AG04450 (cell line): ENCODE results near the gene ATP2B1. TPM values are rescaled to one million over a fixed set of nuclear protein-coding genes. Genes with fewer than 3 reads are reported as not detected.

ENCODE experiments used
- CTCF ChIA-PET: fragments of 300-600, 350-600 bp; formaldehyde crosslinking; extraction: SDS; loops from one replicate; lab custom pipeline; 2022; ENCODE audit warnings: antibody characterized with exemption, inconsistent platforms; lab: Charles Lee
- POLR2A ChIA-PET: fragments of 350-600 bp; formaldehyde crosslinking; extraction: SDS; loops from one replicate; lab custom pipeline; 2021; ENCODE audit warnings: antibody characterized with exemption, inconsistent platforms; lab: Yijun Ruan, JAX
- DNase-seq: peaks from one replicate; pipeline ENCODE4 v3.0.0-alpha.2; 2011; ENCODE audit warnings: low read depth, low spot score
- H3K27ac ChIP-seq: one replicate; pipeline ENCODE4 v1.5.1; 2012; ENCODE audit warnings: low read depth, low read length, control low read depth
- H3K27me3 ChIP-seq: one replicate; pipeline ENCODE4 v1.6.0; 2012; ENCODE audit warnings: low read length; ENCODE audit not compliant: control insufficient read depth, insufficient read depth
- H3K4me3 ChIP-seq: 2 replicates; pipeline ENCODE4 v1.5.1; 2011; ENCODE audit warnings: mild to moderate bottlenecking, low read depth, low read length, control low read depth
- H3K9me3 ChIP-seq: 2 replicates; pipeline ENCODE4 v1.5.1; 2012; ENCODE audit warnings: low read length; ENCODE audit not compliant: control insufficient read depth, insufficient read depth
- polyA plus RNA-seq: library from polyadenylated mRNA; depleted of rRNA; stranded (reverse); fragments of >200 nt; gene quantifications from 2 replicates; pipeline ENCODE4 v1.2.3, GENCODE V29; 2011
- TF ChIP-seq, protein P1 (sequence below): IDR thresholded peaks from 2 replicates; pipeline ENCODE4 v1.5.1; 2011; ENCODE audit warnings: low read depth, low read length, control low read depth, inconsistent platforms

Gene ATP2B1
- polyA plus RNA-seq, 1 experiment: 42.7 TPM

DNA sequence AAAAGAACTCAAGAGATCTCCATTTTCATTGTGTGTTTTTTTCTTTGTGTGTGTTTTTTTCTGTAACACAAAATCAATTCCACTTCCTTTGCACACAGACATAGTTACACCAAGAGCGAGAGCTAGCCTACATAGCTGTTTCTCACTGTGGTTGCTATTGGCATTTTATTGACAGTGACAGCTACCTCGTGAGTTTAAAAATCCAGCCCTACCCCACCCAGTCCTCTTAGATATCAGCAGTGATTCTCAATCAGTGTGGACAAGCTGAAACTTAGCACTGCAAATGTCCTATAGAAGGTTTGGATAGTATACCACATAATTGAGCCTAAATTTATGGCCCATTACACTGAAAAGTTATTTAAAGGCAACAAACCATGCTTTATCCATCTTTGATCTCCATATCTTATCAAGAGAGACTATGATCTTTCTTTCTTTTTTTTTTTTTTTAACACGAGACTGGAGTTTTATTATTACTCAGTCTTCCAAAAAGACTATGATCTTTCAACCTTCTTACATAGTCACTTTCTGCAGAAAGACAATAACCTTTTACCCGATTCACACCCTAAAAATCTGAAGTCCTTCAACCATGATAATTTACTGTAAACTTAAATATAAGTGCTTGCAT lies 46.8 kb downstream of the ATP2B1 start:
- CTCF ChIA-PET: no interaction called here
- H3K4me3 ChIP-seq: no peak overlapping the region
- DNase-seq: no peak
- H3K27ac ChIP-seq: no peak overlapping the region
- H3K27me3 ChIP-seq: no peaks in the 10 kb centered on the region
- POLR2A ChIA-PET: interaction anchor here (1.0 kb wide), 1 partner anchor 25 kb away, joined by 3 read pairs; no protein-coding TSS in a partner anchor
- TF ChIP-seq, protein P1, sequence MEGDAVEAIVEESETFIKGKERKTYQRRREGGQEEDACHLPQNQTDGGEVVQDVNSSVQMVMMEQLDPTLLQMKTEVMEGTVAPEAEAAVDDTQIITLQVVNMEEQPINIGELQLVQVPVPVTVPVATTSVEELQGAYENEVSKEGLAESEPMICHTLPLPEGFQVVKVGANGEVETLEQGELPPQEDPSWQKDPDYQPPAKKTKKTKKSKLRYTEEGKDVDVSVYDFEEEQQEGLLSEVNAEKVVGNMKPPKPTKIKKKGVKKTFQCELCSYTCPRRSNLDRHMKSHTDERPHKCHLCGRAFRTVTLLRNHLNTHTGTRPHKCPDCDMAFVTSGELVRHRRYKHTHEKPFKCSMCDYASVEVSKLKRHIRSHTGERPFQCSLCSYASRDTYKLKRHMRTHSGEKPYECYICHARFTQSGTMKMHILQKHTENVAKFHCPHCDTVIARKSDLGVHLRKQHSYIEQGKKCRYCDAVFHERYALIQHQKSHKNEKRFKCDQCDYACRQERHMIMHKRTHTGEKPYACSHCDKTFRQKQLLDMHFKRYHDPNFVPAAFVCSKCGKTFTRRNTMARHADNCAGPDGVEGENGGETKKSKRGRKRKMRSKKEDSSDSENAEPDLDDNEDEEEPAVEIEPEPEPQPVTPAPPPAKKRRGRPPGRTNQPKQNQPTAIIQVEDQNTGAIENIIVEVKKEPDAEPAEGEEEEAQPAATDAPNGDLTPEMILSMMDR: no peak
- no peaks in the 10 kb centered on the region for H3K9me3 ChIP-seq

- ChIA-PET CTCF (no interaction called here), POLR2A (no interaction called here)
Observed at GRCh38 chr12:89657739-89658138, 50.9 kb downstream of the ATP2B1 start.

GRCh38 chr12:89657066-89657465 lies 51.6 kb downstream of the ATP2B1 start:
- DNase-seq: no peak
- ChIA-PET CTCF (no interaction called here), POLR2A (no interaction called here)
- TF ChIP-seq, protein P1: no peak
- H3K4me3 ChIP-seq: no peak overlapping the region
- no peak overlapping the region for H3K27ac ChIP-seq
- H3K9me3 ChIP-seq: no peaks in the 10 kb centered on the region
- H3K27me3 ChIP-seq: no peaks in the 10 kb centered on the region

More at GRCh38 chr12:89657739-89658138, 50.9 kb downstream of the ATP2B1 start:
- Histone ChIP-seq H3K27me3 (no peaks in the 10 kb centered on the region), H3K27ac (no peak overlapping the region), H3K9me3 (no peaks in the 10 kb centered on the region), H3K4me3 (no peak overlapping the region)
- no peak for DNase-seq
- TF ChIP-seq, protein P1: no peak

DNA sequence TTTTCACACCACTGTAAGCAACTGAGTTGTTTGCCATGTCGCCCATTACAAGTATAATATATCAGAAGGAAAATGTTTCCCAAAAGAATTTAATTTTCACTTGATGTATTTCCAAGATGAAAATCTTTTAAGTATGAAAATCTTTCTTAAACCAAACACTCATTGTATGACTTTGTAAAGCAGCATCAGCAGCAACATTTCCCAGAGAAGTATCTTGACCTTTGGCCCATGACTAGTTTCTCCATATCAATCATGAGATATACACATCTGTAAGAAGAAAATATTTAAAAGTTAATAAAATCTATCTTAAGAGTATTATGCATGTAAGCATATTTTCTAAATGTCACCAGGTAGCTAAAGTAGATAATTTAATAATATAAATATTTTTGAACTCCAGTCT lies 52.8 kb downstream of the ATP2B1 start:
- no peak overlapping the region for H3K4me3 ChIP-seq
- H3K27ac ChIP-seq: no peak overlapping the region
- no peaks in the 10 kb centered on the region for H3K9me3 ChIP-seq
- H3K27me3 ChIP-seq: no peaks in the 10 kb centered on the region
- no peak for DNase-seq
- ChIA-PET CTCF (no interaction called here), POLR2A (no interaction called here)
- TF ChIP-seq, protein P1: no peak

DNA sequence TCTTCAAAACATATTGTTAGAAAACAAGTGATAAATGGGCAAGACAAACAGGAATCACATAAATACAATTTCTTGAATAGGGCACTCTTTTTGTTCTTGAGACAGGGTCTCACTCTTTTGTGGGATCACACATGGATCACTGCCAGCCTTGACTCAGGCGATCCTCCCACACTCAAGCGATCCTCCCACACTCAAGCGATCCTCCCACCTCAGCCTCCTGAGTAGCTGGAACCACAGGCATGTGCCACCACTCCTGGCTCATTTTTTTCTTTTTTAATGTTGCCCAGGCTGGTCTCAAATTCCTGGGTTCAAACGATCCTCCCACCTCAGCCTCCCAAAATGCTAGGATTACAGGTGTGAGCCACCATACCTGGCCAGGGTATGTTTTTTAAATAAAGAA lies 57.4 kb downstream of the ATP2B1 start:
- DNase-seq: no peak
- ChIA-PET CTCF (no interaction called here), POLR2A (no interaction called here)

More for the DNA sequence above, 57.4 kb downstream of the ATP2B1 start:
- no peaks in the 10 kb centered on the region; the same call in 1 of the 2 replicates for H3K9me3 ChIP-seq
- H3K4me3 ChIP-seq: no peak overlapping the region
- H3K27ac ChIP-seq: no peak overlapping the region
- no peaks in the 10 kb centered on the region for H3K27me3 ChIP-seq
- TF ChIP-seq, protein P1: no peak
